Prostate gland (tissue), 2 donors: ENCODE measurements around the gene UBR3. TPM values are rescaled to one million over a fixed set of nuclear protein-coding genes. Genes with fewer than 3 reads are reported as not detected.
"Not testable (repeated sequence)": the region's sequence is repeated elsewhere in the genome, so short reads cannot be mapped to it uniquely, and the experiment has no call there.

Experiments used
- DNase-seq: peaks from one replicate; pipeline ENCODE4 v3.0.0-alpha.2; 2019; ENCODE audit warnings: low spot score
- H3K27ac ChIP-seq, 2 donors: fragments of 200-600 bp; sonication (generic); 2 replicates each; pipeline ENCODE4 v1.5.1; 2017 to 2019
- H3K27me3 ChIP-seq: fragments of 200-600 bp; sonication (generic); replicated peaks from 2 replicates; pipeline ENCODE4 v1.5.1; 2019; ENCODE audit not compliant: insufficient read depth
- H3K36me3 ChIP-seq, 2 donors: fragments of 200-600 bp; sonication (generic); 1 replicate in 1 of 2; 2 replicates in 1 of 2; pipeline versions ENCODE4 v1.5.1 to v1.8.1; 2017 to 2019
- H3K4me1 ChIP-seq: fragments of 200-600 bp; sonication (generic); replicated peaks from 2 replicates; pipeline ENCODE4 v1.5.1; 2019
- H3K4me3 ChIP-seq, 2 donors: fragments of 200-600 bp; sonication (generic); 2 replicates each; pipeline ENCODE4 v1.5.1; 2017 to 2019
- H3K9me3 ChIP-seq: fragments of 200-600 bp; sonication (generic); 2 replicates; pipeline ENCODE4 v1.5.1; 2017
- POLR2A ChIP-seq: fragments of 450-650 bp; IDR thresholded peaks from one replicate; pipeline ENCODE4 v1.6.1; 2016; ENCODE audit warnings: antibody characterized with exemption, mild to moderate bottlenecking
- POLR2AphosphoS5 ChIP-seq: sonication (generic); formaldehyde crosslinking; IDR thresholded peaks from one replicate; pipeline ENCODE4 v1.6.1; 2017; ENCODE audit warnings: antibody characterized with exemption
- WGBS: methylation state at CpG from one replicate; pipeline ENCODE4 v1.1.5; 2018; 5-methylcytosine and 5-hydroxymethylcytosine counted together
- intact Hi-C: fragments of 100-400 bp; cut with DNase I; formaldehyde crosslinking; loops from one replicate; pipeline ENCODE4 v1.14.2; 2022
- total RNA-seq, 2 donors: library from RNA; depleted of rRNA; stranded (reverse); fragments of >200 nt; gene quantifications; one replicate each; pipeline ENCODE4 v1.1.0, GENCODE V29; 2016
- TF ChIP-seq, protein P1 (sequence below), 4 experiments: fragments of 200-600 bp in 2 of 4; fragments of 450-650 bp in 2 of 4; sonication (generic) in 2 of 4; IDR thresholded peaks; 1 replicate in 3 of 4; 2 replicates in 1 of 4; pipeline ENCODE4 v1.5.1; 2016 to 2019; ENCODE audit warnings: antibody characterized with exemption in 4 of 4, mild to moderate bottlenecking in 2 of 4, moderate library complexity in 2 of 4

The UBR3 gene
- total RNA-seq, 2 donors from 2014 or later, result 41.1 to 89.9 TPM

- TF ChIP-seq POLR2AphosphoS5 (no peak), POLR2A (no peak)
- TF ChIP-seq, protein P1, sequence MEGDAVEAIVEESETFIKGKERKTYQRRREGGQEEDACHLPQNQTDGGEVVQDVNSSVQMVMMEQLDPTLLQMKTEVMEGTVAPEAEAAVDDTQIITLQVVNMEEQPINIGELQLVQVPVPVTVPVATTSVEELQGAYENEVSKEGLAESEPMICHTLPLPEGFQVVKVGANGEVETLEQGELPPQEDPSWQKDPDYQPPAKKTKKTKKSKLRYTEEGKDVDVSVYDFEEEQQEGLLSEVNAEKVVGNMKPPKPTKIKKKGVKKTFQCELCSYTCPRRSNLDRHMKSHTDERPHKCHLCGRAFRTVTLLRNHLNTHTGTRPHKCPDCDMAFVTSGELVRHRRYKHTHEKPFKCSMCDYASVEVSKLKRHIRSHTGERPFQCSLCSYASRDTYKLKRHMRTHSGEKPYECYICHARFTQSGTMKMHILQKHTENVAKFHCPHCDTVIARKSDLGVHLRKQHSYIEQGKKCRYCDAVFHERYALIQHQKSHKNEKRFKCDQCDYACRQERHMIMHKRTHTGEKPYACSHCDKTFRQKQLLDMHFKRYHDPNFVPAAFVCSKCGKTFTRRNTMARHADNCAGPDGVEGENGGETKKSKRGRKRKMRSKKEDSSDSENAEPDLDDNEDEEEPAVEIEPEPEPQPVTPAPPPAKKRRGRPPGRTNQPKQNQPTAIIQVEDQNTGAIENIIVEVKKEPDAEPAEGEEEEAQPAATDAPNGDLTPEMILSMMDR (IDR thresholded peaks at IDR 0.05), result no peak
- H3K9me3 ChIP-seq, result no peaks in the 10 kb centered on the region
- intact Hi-C loops, result no loop called here
- H3K36me3 ChIP-seq, result no peaks in the 10 kb centered on the region
- no peaks in the 10 kb centered on the region for H3K27me3 ChIP-seq
- no peak overlapping the region for H3K27ac ChIP-seq
- no peaks in the 10 kb centered on the region for H3K4me1 ChIP-seq
- H3K4me3 ChIP-seq, result no peak overlapping the region
- WGBS, result 86% methylated on average over 2 of the region's 2 CpGs
- no peak for DNase-seq
Observed at GRCh38 chr2:169946092-169946491, 118.8 kb downstream of the UBR3 start.

DNA sequence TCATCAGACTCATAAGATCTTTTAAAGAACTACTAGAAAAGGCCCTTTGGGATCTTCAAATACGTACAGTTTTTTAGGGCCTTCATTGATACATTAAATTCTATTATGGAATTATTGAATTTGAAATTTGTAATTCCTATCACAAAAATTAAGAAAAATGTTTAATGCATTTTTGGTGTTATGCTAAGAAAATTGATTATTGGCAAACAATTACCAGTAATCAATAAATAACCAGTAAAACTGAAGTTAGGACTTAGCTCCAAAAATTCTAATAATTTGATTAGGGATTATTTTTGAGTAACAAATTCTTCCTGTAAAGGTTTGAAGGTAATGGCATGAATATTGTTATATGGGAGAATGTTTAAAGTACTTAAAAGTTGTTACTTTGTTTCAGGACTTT, 119.3 kb downstream of the UBR3 start:
- no peak for DNase-seq
- Histone ChIP-seq H3K36me3 (no peaks in the 10 kb centered on the region), H3K27ac (no peak overlapping the region), H3K27me3 (no peaks in the 10 kb centered on the region), H3K9me3 (no peaks in the 10 kb centered on the region), H3K4me1 (no peaks in the 10 kb centered on the region), H3K4me3 (no peak overlapping the region)
- intact Hi-C loops, result no loop called here
- 97% methylated on average over 1 of the region's 1 CpG for WGBS
- TF ChIP-seq POLR2AphosphoS5 (no peak), POLR2A (no peak)
- TF ChIP-seq, protein P1 (IDR thresholded peaks at IDR 0.05), result no peak

DNA sequence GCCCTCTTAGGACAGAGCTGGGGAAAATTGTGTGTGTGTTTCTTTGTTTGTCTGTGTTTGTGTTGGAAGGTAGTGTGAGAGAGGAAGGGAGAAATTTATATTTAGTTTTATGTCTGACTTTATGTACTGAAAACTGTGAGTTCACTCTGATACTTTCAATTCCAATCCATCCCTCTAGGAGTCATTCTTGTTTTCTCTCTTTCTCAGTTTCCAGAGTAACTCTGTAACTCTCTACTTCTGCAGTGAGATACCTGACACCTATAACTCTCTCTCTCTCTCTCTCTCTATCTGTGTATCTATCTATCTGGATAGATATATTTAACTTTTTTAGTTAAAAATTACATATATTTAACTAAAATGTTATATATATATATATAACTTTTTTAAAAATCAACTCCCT, 128.7 kb downstream of the UBR3 start:
- Histone ChIP-seq H3K4me3 (no peak overlapping the region), H3K4me1 (no peaks in the 10 kb centered on the region), H3K27ac (no peak overlapping the region), H3K27me3 (no peaks in the 10 kb centered on the region), H3K9me3 (no peaks in the 10 kb centered on the region), H3K36me3 (no peaks in the 10 kb centered on the region)
- intact Hi-C loops, result no loop called here
- DNase-seq, result no peak
- TF ChIP-seq, protein P1 (IDR thresholded peaks at IDR 0.05), result no peak
- no peak for TF ChIP-seq POLR2AphosphoS5
- TF ChIP-seq POLR2A, result no peak

DNA sequence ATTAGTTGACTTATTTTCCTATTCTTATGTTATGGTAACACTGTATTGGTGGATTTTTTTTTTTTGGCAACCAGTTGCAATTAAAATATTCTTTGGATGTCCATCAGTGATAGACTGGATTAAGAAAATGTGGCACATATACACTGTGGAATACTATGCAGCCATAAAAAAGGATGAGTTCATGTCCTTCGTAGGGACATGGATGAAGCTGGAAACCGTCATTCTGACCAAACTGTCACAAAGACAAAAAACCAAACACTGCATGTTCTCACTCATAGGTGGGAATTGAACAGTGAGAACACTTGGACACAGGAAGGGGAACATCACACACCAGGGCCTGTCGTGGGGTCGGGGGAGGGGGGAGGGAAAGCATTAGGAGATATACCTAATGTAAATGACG, 130.0 kb downstream of the UBR3 start:
- H3K9me3 ChIP-seq, H3K27me3 ChIP-seq, DNase-seq, H3K36me3 ChIP-seq, H3K4me1 ChIP-seq, H3K27ac ChIP-seq, intact Hi-C loops, H3K4me3 ChIP-seq: not testable (repeated sequence)
- 90% methylated on average over 5 of the region's 5 CpGs for WGBS

DNA sequence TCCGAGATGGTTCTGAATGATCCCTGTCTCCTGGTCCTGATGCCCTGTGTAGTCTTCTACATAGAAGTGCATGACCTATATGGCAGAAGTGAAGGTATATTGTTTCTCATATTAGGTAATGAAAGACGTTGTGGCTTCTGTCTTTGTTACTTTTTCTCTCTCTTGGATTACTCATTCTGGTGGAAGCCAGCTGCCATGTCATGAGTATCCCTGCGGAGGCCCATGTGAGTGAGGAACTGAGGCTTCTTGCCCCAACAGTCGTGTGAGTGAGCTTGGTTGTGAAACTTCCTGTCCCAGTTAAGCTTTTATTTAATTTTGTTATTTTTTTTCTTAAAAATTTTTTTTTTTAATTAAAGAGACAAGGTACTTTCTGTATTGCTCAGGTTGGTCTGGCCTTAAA, 134.7 kb downstream of the UBR3 start:
- intact Hi-C loops, result no loop called here
- H3K4me3 ChIP-seq, result no peak overlapping the region

More for the DNA sequence above, 134.7 kb downstream of the UBR3 start:
- no peak overlapping the region for H3K27ac ChIP-seq
- H3K36me3 ChIP-seq, result no peaks in the 10 kb centered on the region
- TF ChIP-seq, protein P1 (IDR thresholded peaks at IDR 0.05), result no peak
- TF ChIP-seq POLR2AphosphoS5 (no peak), POLR2A (no peak)
- DNase-seq, result no peak
- no peaks in the 10 kb centered on the region for H3K27me3 ChIP-seq
- WGBS, result 75% methylated on average over 4 of the region's 4 CpGs
- H3K4me1 ChIP-seq, result no peaks in the 10 kb centered on the region
- H3K9me3 ChIP-seq, result no peaks in the 10 kb centered on the region
